Cardiac atrium fibroblast (primary cell): ENCODE measurements around the gene HCAR2. TPM values are rescaled to one million over a fixed set of nuclear protein-coding genes. Genes with fewer than 3 reads are reported as not detected.

Source experiments
- total RNA-seq: library from RNA; depleted of rRNA; stranded (reverse); fragments of >200 nt; gene quantifications from 2 replicates; pipeline ENCODE4 v1.2.3, GENCODE V29; 2015

Gene HCAR2
- total RNA-seq: not detected in 2 replicates

DNA sequence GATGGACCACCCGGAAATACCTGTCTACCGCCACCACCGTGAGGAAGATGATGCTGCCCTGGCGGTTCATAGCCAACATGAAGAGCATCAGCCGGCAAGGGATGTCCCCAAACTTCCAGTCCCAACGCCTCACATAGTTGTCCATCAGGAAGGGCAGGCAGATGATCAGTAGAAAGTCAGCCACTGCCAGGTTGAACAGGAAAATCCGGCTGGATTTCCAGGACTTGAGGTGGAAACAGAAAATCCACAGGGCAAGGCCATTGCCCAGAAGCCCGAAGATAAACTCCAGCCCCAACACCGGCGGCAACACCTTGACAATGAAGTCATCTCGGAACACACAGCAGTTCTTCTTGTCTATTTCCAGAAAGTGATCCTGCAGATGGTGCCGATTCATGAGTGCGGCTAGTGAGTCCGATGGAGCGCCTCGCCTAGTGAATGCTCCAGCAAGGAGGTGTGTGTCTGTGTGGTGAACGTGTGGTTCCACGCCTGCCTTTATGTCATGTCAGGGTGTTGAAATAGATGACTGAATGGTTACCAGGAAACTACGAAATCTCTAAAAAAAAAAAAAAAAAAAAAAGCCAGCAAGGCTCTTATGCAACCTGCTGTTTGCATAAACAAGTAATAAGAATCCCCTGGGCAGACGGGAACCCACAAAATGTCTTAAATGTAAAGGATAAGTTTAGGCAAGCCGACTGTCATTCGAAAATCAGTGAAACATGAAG is at the start of gene HCAR2:
Gene HCAR2 (minus strand): TSS at position 468 of the 722 bp plus-strand sequence. CDS start 74 bp downstream, at position 394.

DNA sequence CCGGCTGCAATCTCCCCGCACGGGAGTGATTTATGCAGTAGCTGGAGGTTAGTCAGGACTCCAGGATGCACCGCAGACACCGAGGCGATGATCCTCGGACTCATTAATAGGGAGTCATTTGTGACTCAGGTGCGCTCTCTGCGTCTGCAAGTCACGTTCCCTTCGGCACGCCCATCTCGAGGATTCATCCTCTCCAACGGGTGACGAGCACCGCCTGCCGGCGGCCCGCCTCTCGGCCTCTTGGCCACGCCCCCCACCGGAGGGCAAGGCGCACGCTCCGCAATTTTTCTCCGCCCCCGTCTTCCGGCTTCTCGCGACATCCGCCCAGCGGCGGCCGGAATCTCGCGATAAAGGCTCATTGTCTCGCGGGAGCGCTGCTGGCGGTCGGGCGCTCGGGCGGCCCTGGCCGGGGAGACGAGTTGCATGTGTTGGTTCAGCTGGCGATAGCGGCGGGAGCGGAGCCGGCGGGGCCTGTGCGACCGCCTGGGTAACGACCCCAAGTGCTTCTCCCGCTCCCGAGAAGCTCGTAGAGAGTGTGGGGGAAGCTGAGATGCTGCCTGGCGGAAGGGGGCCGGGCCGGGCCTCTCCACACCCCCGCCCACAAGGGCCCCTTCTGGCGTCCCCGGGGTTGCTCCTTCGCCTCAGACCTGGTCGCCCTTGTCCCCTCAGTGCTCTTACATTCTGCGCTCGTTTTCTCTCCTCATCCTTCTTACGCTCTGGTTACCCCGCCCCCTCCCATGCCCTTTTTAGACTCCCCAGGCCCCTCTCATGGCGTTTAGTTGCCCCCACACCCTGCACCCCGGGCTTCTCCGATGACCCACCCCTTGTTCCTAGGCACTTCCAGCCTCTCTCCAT is 49.5 kb upstream of the HCAR2 start, which contains the start of gene DENR:
Gene DENR (plus strand): TSS at position 361 of the 855 bp plus-strand sequence. CDS start 878 bp downstream, outside the sequence.

GRCh38 chr12:122730215-122731014 is 27.3 kb upstream of the HCAR2 start, which contains the start of gene HCAR1:
TSS of gene HCAR1 (minus strand) at chr12:122730844. CDS start at chr12:122730339, 505 bp downstream.

GRCh38 chr12:122716658-122717057 is 13.5 kb upstream of the HCAR2 start, which contains the start of gene HCAR3:
TSS of gene HCAR3 (minus strand) at chr12:122716811. CDS start at chr12:122716737, 74 bp downstream.

Other genes starting within 250 kb of the HCAR2 start
- 9.6 and 12.2 TPM in 2 replicates for gene ZCCHC8, start 202.4 kb downstream of the HCAR2 start, total RNA-seq
- gene RSRC2, start 176.4 kb downstream of the HCAR2 start, total RNA-seq: 31.3 and 31.4 TPM in 2 replicates
- 5.2 and 6.8 TPM in 2 replicates for gene KNTC1, start 176.1 kb downstream of the HCAR2 start, total RNA-seq
- gene HCAR3, start 13.5 kb upstream of the HCAR2 start, total RNA-seq: not detected in 2 replicates
- gene HCAR1, start 27.5 kb upstream of the HCAR2 start, total RNA-seq: 0.16 and 0.54 TPM in 2 replicates
- 26.6 and 28.0 TPM in 2 replicates for gene DENR, start 49.5 kb upstream of the HCAR2 start, total RNA-seq
- gene CCDC62, start 71.2 kb upstream of the HCAR2 start, total RNA-seq: not detected in 2 replicates
- 11.0 and 20.7 TPM in 2 replicates for gene HIP1R, start 132.1 kb upstream of the HCAR2 start, total RNA-seq
- gene VPS37B, start 192.8 kb upstream of the HCAR2 start, total RNA-seq: 16.8 and 22.6 TPM in 2 replicates